ENCODE measurements around the gene ANKRD12.

GRCh38 chr18:9330419-9330818 lies 193.8 kb downstream of the ANKRD12 start:
- TF ChIP-seq CTCF (IDR thresholded peaks at IDR 0.05) = no peak
- no peak for TF ChIP-seq POLR2A (IDR thresholded peaks at IDR 0.05)
- TF ChIP-seq EP300 (IDR thresholded peaks at IDR 0.05) = no peak
- TF ChIP-seq POLR2AphosphoS5 (IDR thresholded peaks at IDR 0.05) = no peak

All from upper lobe of left lung (tissue), 4 donors.